GM12865 (cell line): ENCODE measurements around the gene POLE.
A peak's percentile ranks its signal among the peaks of the same experiment; 100 is the strongest.
"Not testable (repeated sequence)": the region's sequence is repeated elsewhere in the genome, so short reads cannot be mapped to it uniquely, and the experiment has no call there.

Experiments
- DNase-seq: peaks from one replicate; pipeline ENCODE4 v3.0.0; 2010; ENCODE audit warnings: low read depth
- H3K4me3 ChIP-seq: 2 replicates; pipeline ENCODE4 v1.5.1; 2011; ENCODE audit warnings: mild to moderate bottlenecking, low read depth, low read length, control low read depth
- TF ChIP-seq, protein P1 (sequence below): IDR thresholded peaks from 2 replicates; pipeline ENCODE4 v1.5.1; 2011; ENCODE audit warnings: low read length, control low read depth, low read depth, inconsistent platforms; ENCODE audit not compliant: insufficient read depth; ENCODE audit errors: missing control alignments

Gene POLE

GRCh38 chr12:132702640-132703039 lies 15.5 kb upstream of the POLE start:
- no peak overlapping the region for H3K4me3 ChIP-seq
- DNase-seq = no peak
- TF ChIP-seq, protein P1, sequence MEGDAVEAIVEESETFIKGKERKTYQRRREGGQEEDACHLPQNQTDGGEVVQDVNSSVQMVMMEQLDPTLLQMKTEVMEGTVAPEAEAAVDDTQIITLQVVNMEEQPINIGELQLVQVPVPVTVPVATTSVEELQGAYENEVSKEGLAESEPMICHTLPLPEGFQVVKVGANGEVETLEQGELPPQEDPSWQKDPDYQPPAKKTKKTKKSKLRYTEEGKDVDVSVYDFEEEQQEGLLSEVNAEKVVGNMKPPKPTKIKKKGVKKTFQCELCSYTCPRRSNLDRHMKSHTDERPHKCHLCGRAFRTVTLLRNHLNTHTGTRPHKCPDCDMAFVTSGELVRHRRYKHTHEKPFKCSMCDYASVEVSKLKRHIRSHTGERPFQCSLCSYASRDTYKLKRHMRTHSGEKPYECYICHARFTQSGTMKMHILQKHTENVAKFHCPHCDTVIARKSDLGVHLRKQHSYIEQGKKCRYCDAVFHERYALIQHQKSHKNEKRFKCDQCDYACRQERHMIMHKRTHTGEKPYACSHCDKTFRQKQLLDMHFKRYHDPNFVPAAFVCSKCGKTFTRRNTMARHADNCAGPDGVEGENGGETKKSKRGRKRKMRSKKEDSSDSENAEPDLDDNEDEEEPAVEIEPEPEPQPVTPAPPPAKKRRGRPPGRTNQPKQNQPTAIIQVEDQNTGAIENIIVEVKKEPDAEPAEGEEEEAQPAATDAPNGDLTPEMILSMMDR = no peak

DNA sequence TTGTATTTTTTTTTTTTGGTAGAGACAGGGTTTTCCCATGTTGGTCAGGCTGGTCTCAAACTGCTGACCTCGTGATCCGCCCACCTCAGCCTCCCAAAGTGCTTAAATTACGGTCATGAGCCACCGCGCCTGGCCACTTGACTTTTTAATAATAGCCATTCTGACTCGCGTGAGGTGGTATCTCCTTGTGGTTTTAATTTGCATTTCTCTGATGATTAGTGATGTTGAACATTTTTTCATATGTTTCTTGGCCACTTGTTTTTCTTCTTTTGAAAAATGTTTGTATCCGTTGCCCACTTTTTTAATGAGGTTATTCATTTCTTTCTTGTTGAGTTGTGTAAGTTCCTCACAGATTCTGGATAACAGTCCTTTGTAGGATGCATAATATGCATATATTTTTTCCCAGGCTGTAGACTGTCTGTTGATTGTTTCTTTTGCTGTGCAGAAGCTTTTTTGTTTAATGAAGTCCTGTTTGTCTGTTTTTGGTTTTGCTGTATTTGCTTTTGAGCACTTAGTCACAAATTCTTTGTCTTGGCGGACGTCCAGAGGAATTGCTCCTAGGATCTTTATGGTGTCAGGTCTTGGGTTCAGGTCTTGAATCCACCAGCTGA lies 13.2 kb upstream of the POLE start:
- H3K4me3 ChIP-seq = no peak overlapping the region
- DNase-seq = peak; percentile 85
- TF ChIP-seq, protein P1 = no peak

DNA sequence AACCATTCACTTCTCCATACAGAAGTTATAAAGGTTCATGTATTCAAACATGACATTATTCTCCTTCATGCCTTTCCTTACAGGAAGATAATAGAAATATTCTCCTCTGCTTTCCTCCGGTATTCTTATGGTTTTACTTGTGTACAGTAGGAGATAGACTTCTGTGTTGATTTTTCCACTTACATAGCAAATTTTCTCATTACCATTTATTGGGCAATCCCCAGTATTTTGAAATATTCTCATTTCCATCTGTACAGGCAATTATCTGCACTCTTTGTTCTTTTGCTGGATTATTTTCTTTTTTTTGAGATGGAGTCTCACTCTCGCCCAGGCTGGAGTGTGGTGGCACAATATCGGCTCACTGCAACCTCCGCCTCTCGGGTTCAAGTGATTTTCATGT lies 11.2 kb upstream of the POLE start:
- TF ChIP-seq, protein P1 = no peak

DNA sequence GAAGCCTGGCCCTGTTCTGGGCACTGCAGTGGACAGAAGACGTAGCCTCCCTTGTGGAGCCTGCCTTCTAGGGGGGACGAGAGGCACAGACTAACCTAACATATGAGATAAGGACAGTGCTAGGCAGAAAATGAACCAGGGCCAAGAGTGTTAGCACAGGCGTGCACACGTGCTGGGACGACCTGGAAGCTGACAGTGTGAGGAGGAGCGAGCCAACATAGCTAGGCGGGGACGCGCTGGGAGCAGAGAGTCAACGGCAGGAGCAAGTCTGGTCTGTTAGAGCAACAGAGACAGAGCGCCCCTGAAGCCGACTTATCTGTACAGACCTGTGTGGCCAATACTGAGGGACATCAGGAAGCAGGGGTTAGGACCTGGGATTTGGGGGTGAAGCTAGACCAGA lies 8.3 kb upstream of the POLE start:
- TF ChIP-seq, protein P1 = no peak
- H3K4me3 ChIP-seq = no peak overlapping the region

More for the DNA sequence above, 11.2 kb upstream of the POLE start:
- H3K4me3 ChIP-seq = no peak overlapping the region
- DNase-seq = no peak

GRCh38 chr12:132694888-132695287 lies 7.7 kb upstream of the POLE start:
- not testable (repeated sequence) for DNase-seq, H3K4me3 ChIP-seq

More for the DNA sequence above, 8.3 kb upstream of the POLE start:
- no peak for DNase-seq

GRCh38 chr12:132692030-132692429 lies 4.9 kb upstream of the POLE start:
- DNase-seq, H3K4me3 ChIP-seq: not testable (repeated sequence)

GRCh38 chr12:132690112-132690511 lies 3.0 kb upstream of the POLE start:
- H3K4me3 ChIP-seq = no peak overlapping the region
- TF ChIP-seq, protein P1 = no peak
- no peak for DNase-seq

DNA sequence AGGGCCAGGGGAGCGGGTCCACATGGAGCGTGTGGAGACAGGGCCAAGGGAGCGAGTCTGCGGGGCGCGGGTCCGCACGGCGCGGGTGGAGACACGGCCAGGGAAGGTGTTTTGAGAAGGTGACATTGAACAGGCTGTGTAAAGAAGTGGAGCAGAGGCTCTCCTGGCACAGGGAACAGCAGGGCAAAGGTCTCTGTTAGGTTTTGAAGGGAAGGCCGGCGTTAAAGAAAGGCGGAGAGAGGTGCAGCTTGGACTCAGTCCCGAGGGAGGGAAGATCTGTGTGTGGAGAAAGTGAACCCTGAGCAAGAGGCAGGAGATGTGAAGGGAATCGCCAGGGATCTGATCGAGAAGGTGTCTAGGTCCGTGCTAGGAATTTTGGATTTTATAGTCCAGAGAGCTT lies 2.1 kb upstream of the POLE start:
- DNase-seq = no peak
- H3K4me3 ChIP-seq = no peak overlapping the region
- TF ChIP-seq, protein P1 = no peak
